ENCODE measurements around the gene RHOT2.

DNA sequence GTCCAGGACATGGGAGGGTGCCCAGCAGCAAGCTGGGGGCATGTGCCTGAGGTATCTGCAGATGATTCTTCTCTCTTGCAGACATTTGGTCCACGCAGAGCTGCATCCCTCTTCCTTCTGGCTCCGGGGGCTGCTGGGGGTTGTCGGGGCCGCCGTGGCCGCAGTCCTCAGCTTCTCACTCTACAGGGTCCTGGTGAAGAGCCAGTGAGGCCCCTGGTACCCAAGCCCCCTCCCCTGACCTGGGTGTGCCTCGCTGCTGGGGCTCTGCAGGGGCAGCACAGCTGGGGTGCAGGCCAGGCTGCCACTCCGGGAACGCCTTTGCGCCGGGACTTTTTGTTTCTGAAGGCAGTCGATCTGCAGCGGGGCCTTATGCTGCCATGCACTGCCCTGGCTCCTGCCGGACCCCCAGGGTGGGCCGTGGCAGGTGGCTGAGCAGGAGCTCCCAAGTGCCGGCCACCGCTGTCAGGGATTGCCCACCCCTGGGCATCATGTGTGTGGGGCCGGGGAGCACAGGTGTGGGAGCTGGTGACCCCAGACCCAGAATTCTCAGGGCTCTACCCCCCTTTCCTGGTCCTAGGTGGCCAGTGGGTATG lies 5.6 kb downstream of the RHOT2 start:
- TF ChIP-seq POLR2A (IDR thresholded peaks at IDR 0.05; ENCODE audit: low read depth, low read length) (no peak; the same call in 1 of the 2 replicates), ETV6 (conservative IDR thresholded peaks at IDR 0.05 in 1 of 2, IDR thresholded peaks at IDR 0.05 in 1 of 2; ENCODE audit: borderline replicate concordance in 1 of 2, low read depth in 1 of 2) (no peak), HDAC6 (IDR thresholded peaks at IDR 0.05; ENCODE audit: unreplicated experiment) (no peak)
- TF ChIP-seq, protein P1, sequence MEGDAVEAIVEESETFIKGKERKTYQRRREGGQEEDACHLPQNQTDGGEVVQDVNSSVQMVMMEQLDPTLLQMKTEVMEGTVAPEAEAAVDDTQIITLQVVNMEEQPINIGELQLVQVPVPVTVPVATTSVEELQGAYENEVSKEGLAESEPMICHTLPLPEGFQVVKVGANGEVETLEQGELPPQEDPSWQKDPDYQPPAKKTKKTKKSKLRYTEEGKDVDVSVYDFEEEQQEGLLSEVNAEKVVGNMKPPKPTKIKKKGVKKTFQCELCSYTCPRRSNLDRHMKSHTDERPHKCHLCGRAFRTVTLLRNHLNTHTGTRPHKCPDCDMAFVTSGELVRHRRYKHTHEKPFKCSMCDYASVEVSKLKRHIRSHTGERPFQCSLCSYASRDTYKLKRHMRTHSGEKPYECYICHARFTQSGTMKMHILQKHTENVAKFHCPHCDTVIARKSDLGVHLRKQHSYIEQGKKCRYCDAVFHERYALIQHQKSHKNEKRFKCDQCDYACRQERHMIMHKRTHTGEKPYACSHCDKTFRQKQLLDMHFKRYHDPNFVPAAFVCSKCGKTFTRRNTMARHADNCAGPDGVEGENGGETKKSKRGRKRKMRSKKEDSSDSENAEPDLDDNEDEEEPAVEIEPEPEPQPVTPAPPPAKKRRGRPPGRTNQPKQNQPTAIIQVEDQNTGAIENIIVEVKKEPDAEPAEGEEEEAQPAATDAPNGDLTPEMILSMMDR (IDR thresholded peaks at IDR 0.05 in 2 of 3, conservative IDR thresholded peaks at IDR 0.05 in 1 of 3; ENCODE audit: control insufficient read depth in 2 of 3, extremely low read depth in 1 of 3, insufficient read depth in 1 of 3, low read depth in 3 of 3, low read length in 3 of 3), result no peak
- TF ChIP-seq, protein P2, sequence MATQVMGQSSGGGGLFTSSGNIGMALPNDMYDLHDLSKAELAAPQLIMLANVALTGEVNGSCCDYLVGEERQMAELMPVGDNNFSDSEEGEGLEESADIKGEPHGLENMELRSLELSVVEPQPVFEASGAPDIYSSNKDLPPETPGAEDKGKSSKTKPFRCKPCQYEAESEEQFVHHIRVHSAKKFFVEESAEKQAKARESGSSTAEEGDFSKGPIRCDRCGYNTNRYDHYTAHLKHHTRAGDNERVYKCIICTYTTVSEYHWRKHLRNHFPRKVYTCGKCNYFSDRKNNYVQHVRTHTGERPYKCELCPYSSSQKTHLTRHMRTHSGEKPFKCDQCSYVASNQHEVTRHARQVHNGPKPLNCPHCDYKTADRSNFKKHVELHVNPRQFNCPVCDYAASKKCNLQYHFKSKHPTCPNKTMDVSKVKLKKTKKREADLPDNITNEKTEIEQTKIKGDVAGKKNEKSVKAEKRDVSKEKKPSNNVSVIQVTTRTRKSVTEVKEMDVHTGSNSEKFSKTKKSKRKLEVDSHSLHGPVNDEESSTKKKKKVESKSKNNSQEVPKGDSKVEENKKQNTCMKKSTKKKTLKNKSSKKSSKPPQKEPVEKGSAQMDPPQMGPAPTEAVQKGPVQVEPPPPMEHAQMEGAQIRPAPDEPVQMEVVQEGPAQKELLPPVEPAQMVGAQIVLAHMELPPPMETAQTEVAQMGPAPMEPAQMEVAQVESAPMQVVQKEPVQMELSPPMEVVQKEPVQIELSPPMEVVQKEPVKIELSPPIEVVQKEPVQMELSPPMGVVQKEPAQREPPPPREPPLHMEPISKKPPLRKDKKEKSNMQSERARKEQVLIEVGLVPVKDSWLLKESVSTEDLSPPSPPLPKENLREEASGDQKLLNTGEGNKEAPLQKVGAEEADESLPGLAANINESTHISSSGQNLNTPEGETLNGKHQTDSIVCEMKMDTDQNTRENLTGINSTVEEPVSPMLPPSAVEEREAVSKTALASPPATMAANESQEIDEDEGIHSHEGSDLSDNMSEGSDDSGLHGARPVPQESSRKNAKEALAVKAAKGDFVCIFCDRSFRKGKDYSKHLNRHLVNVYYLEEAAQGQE (IDR thresholded peaks at IDR 0.05; ENCODE audit: low read depth, low read length), result no peak
- TF ChIP-seq, protein P3, sequence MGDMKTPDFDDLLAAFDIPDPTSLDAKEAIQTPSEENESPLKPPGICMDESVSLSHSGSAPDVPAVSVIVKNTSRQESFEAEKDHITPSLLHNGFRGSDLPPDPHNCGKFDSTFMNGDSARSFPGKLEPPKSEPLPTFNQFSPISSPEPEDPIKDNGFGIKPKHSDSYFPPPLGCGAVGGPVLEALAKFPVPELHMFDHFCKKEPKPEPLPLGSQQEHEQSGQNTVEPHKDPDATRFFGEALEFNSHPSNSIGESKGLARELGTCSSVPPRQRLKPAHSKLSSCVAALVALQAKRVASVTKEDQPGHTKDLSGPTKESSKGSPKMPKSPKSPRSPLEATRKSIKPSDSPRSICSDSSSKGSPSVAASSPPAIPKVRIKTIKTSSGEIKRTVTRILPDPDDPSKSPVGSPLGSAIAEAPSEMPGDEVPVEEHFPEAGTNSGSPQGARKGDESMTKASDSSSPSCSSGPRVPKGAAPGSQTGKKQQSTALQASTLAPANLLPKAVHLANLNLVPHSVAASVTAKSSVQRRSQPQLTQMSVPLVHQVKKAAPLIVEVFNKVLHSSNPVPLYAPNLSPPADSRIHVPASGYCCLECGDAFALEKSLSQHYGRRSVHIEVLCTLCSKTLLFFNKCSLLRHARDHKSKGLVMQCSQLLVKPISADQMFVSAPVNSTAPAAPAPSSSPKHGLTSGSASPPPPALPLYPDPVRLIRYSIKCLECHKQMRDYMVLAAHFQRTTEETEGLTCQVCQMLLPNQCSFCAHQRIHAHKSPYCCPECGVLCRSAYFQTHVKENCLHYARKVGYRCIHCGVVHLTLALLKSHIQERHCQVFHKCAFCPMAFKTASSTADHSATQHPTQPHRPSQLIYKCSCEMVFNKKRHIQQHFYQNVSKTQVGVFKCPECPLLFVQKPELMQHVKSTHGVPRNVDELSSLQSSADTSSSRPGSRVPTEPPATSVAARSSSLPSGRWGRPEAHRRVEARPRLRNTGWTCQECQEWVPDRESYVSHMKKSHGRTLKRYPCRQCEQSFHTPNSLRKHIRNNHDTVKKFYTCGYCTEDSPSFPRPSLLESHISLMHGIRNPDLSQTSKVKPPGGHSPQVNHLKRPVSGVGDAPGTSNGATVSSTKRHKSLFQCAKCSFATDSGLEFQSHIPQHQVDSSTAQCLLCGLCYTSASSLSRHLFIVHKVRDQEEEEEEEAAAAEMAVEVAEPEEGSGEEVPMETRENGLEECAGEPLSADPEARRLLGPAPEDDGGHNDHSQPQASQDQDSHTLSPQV (IDR thresholded peaks at IDR 0.05), result no peak

Data from GM12878 (cell line).